ENCODE measurements around the gene HTR3D. TPM values are rescaled to one million over a fixed set of nuclear protein-coding genes. Genes with fewer than 3 reads are reported as not detected.

Gene HTR3D
- total RNA-seq, 1 experiment from 2014 or later = not detected

DNA sequence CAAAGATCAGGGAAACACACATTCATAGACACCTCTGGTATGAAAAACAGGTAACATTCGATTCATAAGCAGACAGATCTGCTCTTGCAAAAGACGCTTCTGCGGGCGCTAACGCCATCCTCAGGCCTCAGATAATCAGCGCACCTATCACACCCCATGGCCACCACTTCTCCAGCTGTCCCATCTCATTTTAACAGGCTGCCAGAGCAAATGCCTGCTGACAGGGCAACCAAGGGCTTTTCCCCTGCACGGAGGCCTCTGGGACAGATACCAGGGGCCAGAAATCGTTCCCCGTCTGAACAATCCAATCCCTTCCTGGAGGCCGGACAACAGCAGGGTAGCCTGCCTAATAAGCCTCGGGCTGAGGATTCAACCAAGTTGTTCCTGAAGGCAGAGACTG lies 29.1 kb upstream of the HTR3D start:
- Histone ChIP-seq H3K4me3 (replicated peaks in 1 of 2; ENCODE audit: low read depth in 1 of 2, low read length in 2 of 2) (no peak overlapping the region), H3K27ac (ENCODE audit: low read depth, low read length) (no peak overlapping the region), H3K9me2 (ENCODE audit: insufficient read depth) (no peaks in the 10 kb centered on the region), H3K79me2 (ENCODE audit: insufficient read depth, low read length) (no peaks in the 10 kb centered on the region), H3K4me2 (ENCODE audit: low read length) (no peak overlapping the region), H3K36me3 (ENCODE audit: control insufficient read depth in 1 of 2, insufficient read depth in 2 of 2, low read length in 2 of 2) (0 out of 4 replicates have a peak, but pooled peaks cover 0 to 2% of the 10 kb centered on the region in 2 experiments), H4K20me1 (ENCODE audit: insufficient read depth) (no peaks in the 10 kb centered on the region), H3K27me3 (ENCODE audit: insufficient read depth, low read length) (no peaks in the 10 kb centered on the region), H3K9me3 (ENCODE audit: control insufficient read depth in 1 of 2, insufficient read depth in 1 of 2, low read depth in 1 of 2, low read length in 2 of 2) (no peaks in the 10 kb centered on the region), H2AFZ (ENCODE audit: low read depth, low read length, poor library complexity, severe bottlenecking) (no peak overlapping the region), H3K4me1 (ENCODE audit: control insufficient read depth in 1 of 2, insufficient read depth in 2 of 2, low read length in 2 of 2) (peaks cover 16 to 25% of the 10 kb centered on the region in 2 experiments), H3K9ac (ENCODE audit: low read length) (no peak overlapping the region)
- POLR2A ChIA-PET = no interaction called here
- TF ChIP-seq POLR2A (IDR thresholded peaks at IDR 0.05; ENCODE audit: borderline replicate concordance, extremely low read depth, insufficient read depth, insufficient read length) (no peak), EGR1 (IDR thresholded peaks at IDR 0.05; ENCODE audit: low read depth) (no peak), CBX3 (IDR thresholded peaks at IDR 0.05; ENCODE audit: low read depth) (no peak), TCF7L2 (IDR thresholded peaks at IDR 0.05; ENCODE audit: borderline replicate concordance, extremely low read depth, insufficient read depth, insufficient read length) (no peak), YY1 (IDR thresholded peaks at IDR 0.05; ENCODE audit: extremely low read depth, insufficient replicate concordance, low read depth, low read length) (no peak), JUND (IDR thresholded peaks at IDR 0.05) (no peak), SP1 (IDR thresholded peaks at IDR 0.05; ENCODE audit: low read depth) (no peak), ELF1 (IDR thresholded peaks at IDR 0.05; ENCODE audit: borderline replicate concordance, low read depth) (no peak), FOSL1 (IDR thresholded peaks at IDR 0.05; ENCODE audit: low read depth) (no peak), EZH2 (IDR thresholded peaks at IDR 0.05) (no peak)
- TF ChIP-seq, protein P1, sequence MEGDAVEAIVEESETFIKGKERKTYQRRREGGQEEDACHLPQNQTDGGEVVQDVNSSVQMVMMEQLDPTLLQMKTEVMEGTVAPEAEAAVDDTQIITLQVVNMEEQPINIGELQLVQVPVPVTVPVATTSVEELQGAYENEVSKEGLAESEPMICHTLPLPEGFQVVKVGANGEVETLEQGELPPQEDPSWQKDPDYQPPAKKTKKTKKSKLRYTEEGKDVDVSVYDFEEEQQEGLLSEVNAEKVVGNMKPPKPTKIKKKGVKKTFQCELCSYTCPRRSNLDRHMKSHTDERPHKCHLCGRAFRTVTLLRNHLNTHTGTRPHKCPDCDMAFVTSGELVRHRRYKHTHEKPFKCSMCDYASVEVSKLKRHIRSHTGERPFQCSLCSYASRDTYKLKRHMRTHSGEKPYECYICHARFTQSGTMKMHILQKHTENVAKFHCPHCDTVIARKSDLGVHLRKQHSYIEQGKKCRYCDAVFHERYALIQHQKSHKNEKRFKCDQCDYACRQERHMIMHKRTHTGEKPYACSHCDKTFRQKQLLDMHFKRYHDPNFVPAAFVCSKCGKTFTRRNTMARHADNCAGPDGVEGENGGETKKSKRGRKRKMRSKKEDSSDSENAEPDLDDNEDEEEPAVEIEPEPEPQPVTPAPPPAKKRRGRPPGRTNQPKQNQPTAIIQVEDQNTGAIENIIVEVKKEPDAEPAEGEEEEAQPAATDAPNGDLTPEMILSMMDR (IDR thresholded peaks at IDR 0.05 in 2 of 3, conservative IDR thresholded peaks at IDR 0.05 in 1 of 3; ENCODE audit: borderline replicate concordance in 1 of 3, insufficient read depth in 1 of 3, low read depth in 2 of 3, low read length in 2 of 3) = no peak
- TF ChIP-seq, protein P2, sequence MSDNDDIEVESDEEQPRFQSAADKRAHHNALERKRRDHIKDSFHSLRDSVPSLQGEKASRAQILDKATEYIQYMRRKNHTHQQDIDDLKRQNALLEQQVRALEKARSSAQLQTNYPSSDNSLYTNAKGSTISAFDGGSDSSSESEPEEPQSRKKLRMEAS (IDR thresholded peaks at IDR 0.05) = no peak
- BruUV-seq (replicated peaks) = no TSS peak
- ATAC-seq = no peak
- CTCF ChIA-PET = no interaction called here
- intact Hi-C loops (cut with micrococcal nuclease) = no loop called here
- DNase-seq (ENCODE audit: low read depth, low spot score) = no peak
- RAD21 ChIA-PET (ENCODE audit: low non-redundant PET in 1 of 2, low total read pairs in 2 of 2, uncharacterized antibody in 2 of 2, unreplicated experiment in 2 of 2) = no interaction called here

Data from HCT116 (cell line).